Body of pancreas (tissue), 4 donors: ENCODE results near the gene RMRP.

Source experiments
- POLR2A ChIP-seq, 3 donors: fragments of 450-650 bp; IDR thresholded peaks; one replicate each; pipeline ENCODE4 v1.6.1; 2016; ENCODE audit warnings: antibody characterized with exemption in 3 of 3, mild to moderate bottlenecking in 2 of 3
- TF ChIP-seq, protein P1 (sequence below), 7 experiments: fragments of 450-650 bp in 4 of 7; fragments of 200-600 bp in 3 of 7; sonication (generic) in 3 of 7; IDR thresholded peaks; one replicate each; pipeline ENCODE4 v1.5.1; 2016 to 2019; ENCODE audit warnings: antibody characterized with exemption in 7 of 7

DNA sequence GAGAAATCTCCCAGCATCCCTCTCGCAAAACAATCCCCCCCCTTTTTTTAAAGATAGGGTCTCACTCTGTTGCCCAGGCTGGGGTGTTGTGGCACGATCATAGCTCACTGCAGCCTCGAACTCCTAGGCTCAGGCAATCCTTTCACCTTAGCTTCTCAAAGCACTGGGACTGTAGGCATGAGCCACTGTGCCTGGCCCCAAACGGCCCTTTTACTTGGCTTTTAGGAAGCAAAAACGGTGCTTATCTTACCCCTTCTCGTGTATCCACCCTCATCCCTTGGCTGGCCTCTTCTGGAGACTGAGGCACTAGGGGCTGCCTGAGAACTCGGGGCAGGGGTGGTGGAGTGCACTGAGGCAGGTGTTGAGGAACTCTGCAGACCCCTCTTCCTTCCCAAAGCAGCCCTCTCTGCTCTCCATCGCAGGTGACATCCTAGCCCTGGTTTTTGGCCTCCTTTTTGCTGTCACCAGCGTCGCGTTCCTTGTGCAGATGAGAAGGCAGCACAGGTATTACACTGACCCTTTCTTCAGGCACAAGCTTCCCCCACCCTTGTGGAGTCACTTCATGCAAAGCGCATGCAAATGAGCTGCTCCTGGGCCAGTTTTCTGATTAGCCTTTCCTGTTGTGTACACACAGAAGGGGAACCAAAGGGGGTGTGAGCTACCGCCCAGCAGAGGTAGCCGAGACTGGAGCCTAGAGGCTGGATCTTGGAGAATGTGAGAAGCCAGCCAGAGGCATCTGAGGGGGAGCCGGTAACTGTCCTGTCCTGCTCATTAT is 22.7 kb upstream of the RMRP start:
- TF ChIP-seq, protein P1, sequence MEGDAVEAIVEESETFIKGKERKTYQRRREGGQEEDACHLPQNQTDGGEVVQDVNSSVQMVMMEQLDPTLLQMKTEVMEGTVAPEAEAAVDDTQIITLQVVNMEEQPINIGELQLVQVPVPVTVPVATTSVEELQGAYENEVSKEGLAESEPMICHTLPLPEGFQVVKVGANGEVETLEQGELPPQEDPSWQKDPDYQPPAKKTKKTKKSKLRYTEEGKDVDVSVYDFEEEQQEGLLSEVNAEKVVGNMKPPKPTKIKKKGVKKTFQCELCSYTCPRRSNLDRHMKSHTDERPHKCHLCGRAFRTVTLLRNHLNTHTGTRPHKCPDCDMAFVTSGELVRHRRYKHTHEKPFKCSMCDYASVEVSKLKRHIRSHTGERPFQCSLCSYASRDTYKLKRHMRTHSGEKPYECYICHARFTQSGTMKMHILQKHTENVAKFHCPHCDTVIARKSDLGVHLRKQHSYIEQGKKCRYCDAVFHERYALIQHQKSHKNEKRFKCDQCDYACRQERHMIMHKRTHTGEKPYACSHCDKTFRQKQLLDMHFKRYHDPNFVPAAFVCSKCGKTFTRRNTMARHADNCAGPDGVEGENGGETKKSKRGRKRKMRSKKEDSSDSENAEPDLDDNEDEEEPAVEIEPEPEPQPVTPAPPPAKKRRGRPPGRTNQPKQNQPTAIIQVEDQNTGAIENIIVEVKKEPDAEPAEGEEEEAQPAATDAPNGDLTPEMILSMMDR (IDR thresholded peaks at IDR 0.05), result no peak
- no peak for TF ChIP-seq POLR2A (IDR thresholded peaks at IDR 0.05)
